Measurements from ENCODE around the gene ZBTB38. TPM values are rescaled to one million over a fixed set of nuclear protein-coding genes. Genes with fewer than 3 reads are reported as not detected.

The ZBTB38 gene
- polyA plus RNA-seq, 1 donor from 2014 or later: 18.7 TPM

DNA sequence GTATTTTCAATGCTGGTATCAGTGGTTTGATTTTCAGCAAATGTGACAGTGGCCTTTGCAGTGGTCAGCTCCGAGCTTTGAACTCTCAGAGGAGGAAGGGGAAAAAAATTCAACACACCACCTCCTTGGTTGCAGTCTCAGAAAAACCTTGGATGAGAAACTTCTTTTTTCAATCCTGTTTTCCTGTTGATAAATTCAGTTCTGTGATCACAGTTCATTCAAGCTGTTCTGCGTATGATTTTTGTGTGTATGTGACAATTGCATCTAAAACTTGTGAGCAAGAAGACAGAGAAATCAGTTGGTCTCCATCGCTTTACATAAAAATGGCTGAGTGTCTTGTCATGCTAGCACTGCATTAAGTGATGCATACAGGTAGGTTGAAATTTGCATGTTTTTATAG lies 19.2 kb downstream of the ZBTB38 start:
- no peak for TF ChIP-seq SMC3 (conservative IDR thresholded peaks at IDR 0.05; ENCODE audit: poor library complexity)
- no peak for TF ChIP-seq EZH2 (IDR thresholded peaks at IDR 0.05; ENCODE audit: borderline replicate concordance, insufficient read depth, low read length, poor library complexity, severe bottlenecking)
- TF ChIP-seq, protein P1, sequence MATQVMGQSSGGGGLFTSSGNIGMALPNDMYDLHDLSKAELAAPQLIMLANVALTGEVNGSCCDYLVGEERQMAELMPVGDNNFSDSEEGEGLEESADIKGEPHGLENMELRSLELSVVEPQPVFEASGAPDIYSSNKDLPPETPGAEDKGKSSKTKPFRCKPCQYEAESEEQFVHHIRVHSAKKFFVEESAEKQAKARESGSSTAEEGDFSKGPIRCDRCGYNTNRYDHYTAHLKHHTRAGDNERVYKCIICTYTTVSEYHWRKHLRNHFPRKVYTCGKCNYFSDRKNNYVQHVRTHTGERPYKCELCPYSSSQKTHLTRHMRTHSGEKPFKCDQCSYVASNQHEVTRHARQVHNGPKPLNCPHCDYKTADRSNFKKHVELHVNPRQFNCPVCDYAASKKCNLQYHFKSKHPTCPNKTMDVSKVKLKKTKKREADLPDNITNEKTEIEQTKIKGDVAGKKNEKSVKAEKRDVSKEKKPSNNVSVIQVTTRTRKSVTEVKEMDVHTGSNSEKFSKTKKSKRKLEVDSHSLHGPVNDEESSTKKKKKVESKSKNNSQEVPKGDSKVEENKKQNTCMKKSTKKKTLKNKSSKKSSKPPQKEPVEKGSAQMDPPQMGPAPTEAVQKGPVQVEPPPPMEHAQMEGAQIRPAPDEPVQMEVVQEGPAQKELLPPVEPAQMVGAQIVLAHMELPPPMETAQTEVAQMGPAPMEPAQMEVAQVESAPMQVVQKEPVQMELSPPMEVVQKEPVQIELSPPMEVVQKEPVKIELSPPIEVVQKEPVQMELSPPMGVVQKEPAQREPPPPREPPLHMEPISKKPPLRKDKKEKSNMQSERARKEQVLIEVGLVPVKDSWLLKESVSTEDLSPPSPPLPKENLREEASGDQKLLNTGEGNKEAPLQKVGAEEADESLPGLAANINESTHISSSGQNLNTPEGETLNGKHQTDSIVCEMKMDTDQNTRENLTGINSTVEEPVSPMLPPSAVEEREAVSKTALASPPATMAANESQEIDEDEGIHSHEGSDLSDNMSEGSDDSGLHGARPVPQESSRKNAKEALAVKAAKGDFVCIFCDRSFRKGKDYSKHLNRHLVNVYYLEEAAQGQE (IDR thresholded peaks at IDR 0.05; ENCODE audit: borderline replicate concordance): no peak
- TF ChIP-seq RAD21 (conservative IDR thresholded peaks at IDR 0.05): no peak
- no peak for TF ChIP-seq EP300 (conservative IDR thresholded peaks at IDR 0.05; ENCODE audit: poor library complexity, severe bottlenecking)
- no peak for TF ChIP-seq POLR2AphosphoS5 (IDR thresholded peaks at IDR 0.05)
- TF ChIP-seq, protein P2, sequence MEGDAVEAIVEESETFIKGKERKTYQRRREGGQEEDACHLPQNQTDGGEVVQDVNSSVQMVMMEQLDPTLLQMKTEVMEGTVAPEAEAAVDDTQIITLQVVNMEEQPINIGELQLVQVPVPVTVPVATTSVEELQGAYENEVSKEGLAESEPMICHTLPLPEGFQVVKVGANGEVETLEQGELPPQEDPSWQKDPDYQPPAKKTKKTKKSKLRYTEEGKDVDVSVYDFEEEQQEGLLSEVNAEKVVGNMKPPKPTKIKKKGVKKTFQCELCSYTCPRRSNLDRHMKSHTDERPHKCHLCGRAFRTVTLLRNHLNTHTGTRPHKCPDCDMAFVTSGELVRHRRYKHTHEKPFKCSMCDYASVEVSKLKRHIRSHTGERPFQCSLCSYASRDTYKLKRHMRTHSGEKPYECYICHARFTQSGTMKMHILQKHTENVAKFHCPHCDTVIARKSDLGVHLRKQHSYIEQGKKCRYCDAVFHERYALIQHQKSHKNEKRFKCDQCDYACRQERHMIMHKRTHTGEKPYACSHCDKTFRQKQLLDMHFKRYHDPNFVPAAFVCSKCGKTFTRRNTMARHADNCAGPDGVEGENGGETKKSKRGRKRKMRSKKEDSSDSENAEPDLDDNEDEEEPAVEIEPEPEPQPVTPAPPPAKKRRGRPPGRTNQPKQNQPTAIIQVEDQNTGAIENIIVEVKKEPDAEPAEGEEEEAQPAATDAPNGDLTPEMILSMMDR (IDR thresholded peaks at IDR 0.05; ENCODE audit: poor library complexity, severe bottlenecking): no peak
- no peak for TF ChIP-seq TAF1 (IDR thresholded peaks at IDR 0.05; ENCODE audit: low read depth)
- no peak for TF ChIP-seq MXI1 (conservative IDR thresholded peaks at IDR 0.05; ENCODE audit: poor library complexity, severe bottlenecking)
- Histone ChIP-seq H3K36me3 (ENCODE audit: insufficient read depth, low read length) (no peaks in the 10 kb centered on the region), H3K9me2 (ENCODE audit: insufficient read depth, low read length) (no peaks in the 10 kb centered on the region), H3K79me2 (replicated peaks; ENCODE audit: insufficient read depth, low read length) (peaks cover 27% of the 10 kb centered on the region), H3K4me2 (ENCODE audit: low read length) (peak overlapping the region; percentile 63), H3F3A (ENCODE audit: insufficient read depth, low read length, poor library complexity, severe bottlenecking) (no peaks in the 10 kb centered on the region), H4K20me1 (ENCODE audit: insufficient read depth) (no peaks in the 10 kb centered on the region), H3K9ac (ENCODE audit: low read length) (peak overlapping the region; percentile 67), H3K4me3 (ENCODE audit: low read length) (peak overlapping the region; percentile 61), H2AFZ (ENCODE audit: low read depth, low read length) (peak overlapping the region; percentile 63), H3K9me3 (ENCODE audit: low read length) (no peaks in the 10 kb centered on the region), H3K27ac (ENCODE audit: low read length) (peak overlapping the region; percentile 89), H3K27me3 (ENCODE audit: insufficient read depth, low read depth, low read length) (no peaks in the 10 kb centered on the region)

DNA sequence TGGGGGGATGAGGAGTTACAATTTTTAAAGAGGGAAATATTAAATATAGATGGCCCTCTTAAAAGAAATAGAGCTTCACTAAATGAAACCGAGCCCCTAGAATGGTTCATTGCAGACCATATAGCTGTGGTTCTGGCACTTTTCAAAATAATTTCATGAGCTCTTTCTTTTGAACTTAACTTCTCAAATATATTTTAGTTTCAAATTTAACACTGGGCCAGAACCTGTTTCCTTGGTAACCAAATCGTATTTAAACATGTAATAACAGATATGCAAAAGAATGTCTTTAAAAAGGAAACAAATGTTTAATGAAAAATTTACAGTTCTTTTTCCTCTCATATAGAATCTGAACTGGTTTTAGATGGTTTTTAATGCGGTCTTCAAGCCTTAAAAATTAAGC lies 20.1 kb downstream of the ZBTB38 start:
- no peaks in the 10 kb centered on the region for H3K27me3 ChIP-seq (ENCODE audit: insufficient read depth, low read depth, low read length)
- no peaks in the 10 kb centered on the region for H3K9me3 ChIP-seq (ENCODE audit: low read length)
- no peaks in the 10 kb centered on the region for H3K36me3 ChIP-seq (ENCODE audit: insufficient read depth, low read length)
- TF ChIP-seq SMC3 (conservative IDR thresholded peaks at IDR 0.05; ENCODE audit: poor library complexity): no peak
- no peak for TF ChIP-seq POLR2AphosphoS5 (IDR thresholded peaks at IDR 0.05)
- TF ChIP-seq, protein P2 (IDR thresholded peaks at IDR 0.05; ENCODE audit: poor library complexity, severe bottlenecking): no peak
- TF ChIP-seq MXI1 (conservative IDR thresholded peaks at IDR 0.05; ENCODE audit: poor library complexity, severe bottlenecking): no peak
- TF ChIP-seq TAF1 (IDR thresholded peaks at IDR 0.05; ENCODE audit: low read depth): no peak
- H2AFZ ChIP-seq (ENCODE audit: low read depth, low read length): peak overlapping the region; percentile 10
- peak overlapping the region; percentile 39 for H3K9ac ChIP-seq (ENCODE audit: low read length)
- H3K4me3 ChIP-seq (ENCODE audit: low read length): peak overlapping the region; percentile 61
- peak overlapping the region; percentile 63 for H3K4me2 ChIP-seq (ENCODE audit: low read length)
- peak overlapping the region; percentile 89 for H3K27ac ChIP-seq (ENCODE audit: low read length)
- peaks cover 27% of the 10 kb centered on the region for H3K79me2 ChIP-seq (replicated peaks; ENCODE audit: insufficient read depth, low read length)
- H4K20me1 ChIP-seq (ENCODE audit: insufficient read depth): no peaks in the 10 kb centered on the region
- H3K9me2 ChIP-seq (ENCODE audit: insufficient read depth, low read length): no peaks in the 10 kb centered on the region
- H3F3A ChIP-seq (ENCODE audit: insufficient read depth, low read length, poor library complexity, severe bottlenecking): no peaks in the 10 kb centered on the region

Measured in neural cell (in vitro differentiated cells).